Hepatocyte (in vitro differentiated cells): ENCODE results near the gene LMX1B. TPM values are rescaled to one million over a fixed set of nuclear protein-coding genes. Genes with fewer than 3 reads are reported as not detected.

Experiments used
- DNase-seq: peaks from one replicate; pipeline ENCODE4 v3.0.0-alpha.2; 2016; ENCODE audit warnings: low spot score
- H2AFZ ChIP-seq: fragments of 200-600 bp; sonication (generic); 2 replicates; pipeline ENCODE4 v1.6.0; 2016; ENCODE audit warnings: antibody characterized with exemption, mild to moderate bottlenecking
- H3K27ac ChIP-seq: fragments of 200-600 bp; sonication (generic); 2 replicates; pipeline ENCODE4 v1.5.1; 2016; ENCODE audit warnings: mild to moderate bottlenecking
- H3K27me3 ChIP-seq: fragments of 200-600 bp; sonication (generic); 2 replicates; pipeline ENCODE4 v1.6.1; 2016
- H3K36me3 ChIP-seq: fragments of 200-600 bp; sonication (generic); replicated peaks from 2 replicates; pipeline ENCODE4 v1.5.1; 2016; ENCODE audit warnings: low read depth; ENCODE audit not compliant: insufficient read depth
- H3K4me1 ChIP-seq: fragments of 200-600 bp; sonication (generic); 2 replicates; pipeline ENCODE4 v1.5.1; 2016; ENCODE audit warnings: mild to moderate bottlenecking, moderate library complexity; ENCODE audit not compliant: insufficient read depth
- H3K4me2 ChIP-seq: fragments of 200-600 bp; sonication (generic); 2 replicates; pipeline ENCODE4 v1.6.0; 2016
- H3K4me3 ChIP-seq: fragments of 200-600 bp; sonication (generic); 2 replicates; pipeline ENCODE4 v1.5.1; 2016; ENCODE audit warnings: mild to moderate bottlenecking
- H3K79me2 ChIP-seq: fragments of 200-600 bp; sonication (generic); 2 replicates; pipeline ENCODE4 v1.6.0; 2017; ENCODE audit warnings: mild to moderate bottlenecking
- H3K9me2 ChIP-seq: fragments of 200-600 bp; sonication (generic); replicated peaks from 2 replicates; pipeline ENCODE4 v1.6.0; 2017; ENCODE audit warnings: mild to moderate bottlenecking; ENCODE audit not compliant: insufficient read depth
- H3K9me3 ChIP-seq: fragments of 200-600 bp; sonication (generic); 2 replicates; pipeline ENCODE4 v1.5.1; 2016; ENCODE audit warnings: low read depth, mild to moderate bottlenecking
- H4K20me1 ChIP-seq: fragments of 200-600 bp; sonication (generic); 2 replicates; pipeline ENCODE4 v1.6.0; 2016; ENCODE audit warnings: mild to moderate bottlenecking; ENCODE audit not compliant: insufficient read depth, poor library complexity, severe bottlenecking
- CTCF ChIP-seq: fragments of 200-600 bp; sonication (generic); IDR thresholded peaks from 2 replicates; pipeline ENCODE4 v1.5.1; 2016; ENCODE audit warnings: antibody characterized with exemption, mild to moderate bottlenecking; ENCODE audit not compliant: poor library complexity
- EZH2 ChIP-seq: fragments of 200-600 bp; sonication (generic); IDR thresholded peaks from 2 replicates; pipeline ENCODE4 v1.6.1; 2016; ENCODE audit warnings: antibody characterized with exemption, mild to moderate bottlenecking, borderline replicate concordance
- EZH2phosphoT487 ChIP-seq: fragments of 200-600 bp; sonication (generic); IDR thresholded peaks from one replicate; pipeline ENCODE4 v1.6.1; 2018; ENCODE audit warnings: antibody characterized with exemption, mild to moderate bottlenecking, low read depth, moderate library complexity; ENCODE audit not compliant: unreplicated experiment, severe bottlenecking
- WGBS: methylation state at CpG from one replicate; pipeline ENCODE4 v1.1.6; 2016; ENCODE audit warnings: low lambda C conversion rate; ENCODE audit errors: missing lambda C conversion rate; 5-methylcytosine and 5-hydroxymethylcytosine counted together
- polyA plus RNA-seq: library from polyadenylated mRNA; unstranded; fragments of >200 nt; fragmentation: Nextera tagmentation; extraction: Ambion mirVana; gene quantifications from 2 replicates; pipeline ENCODE4 v1.2.1, GENCODE V29; 2016
- total RNA-seq: library from RNA; depleted of rRNA; stranded (reverse); fragments of >200 nt; gene quantifications from 2 replicates; pipeline ENCODE4 v1.2.3, GENCODE V29; 2014

The LMX1B gene
- total and polyA plus RNA-seq, 2 experiments from 2014 or later, result 0.16 TPM; not detected in 1

DNA sequence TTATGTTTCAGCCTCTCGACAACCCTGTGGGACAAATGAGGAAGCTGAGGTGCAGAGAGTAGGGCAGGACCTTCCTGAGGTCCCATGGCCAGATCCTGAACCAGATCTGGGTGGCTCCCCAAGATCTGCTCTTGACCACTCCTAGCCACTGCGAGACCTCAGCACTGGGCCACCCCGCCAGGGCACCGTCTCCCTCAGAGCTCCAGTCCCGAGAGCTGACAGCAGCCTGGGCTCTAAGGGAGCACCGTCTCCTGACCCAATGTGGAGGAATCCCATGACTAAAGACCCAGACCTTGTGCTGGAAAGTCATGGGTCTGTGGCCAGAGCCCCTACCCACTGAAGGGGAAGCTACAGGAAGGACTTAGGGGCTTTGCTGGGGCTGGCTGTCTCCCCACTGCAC is 4.5 kb upstream of the LMX1B start:
- 95% methylated on average over 6 of the region's 6 CpGs for WGBS
- peaks cover 16% of the 10 kb centered on the region for H3K4me1 ChIP-seq
- H3K27ac ChIP-seq, result no peak overlapping the region
- peaks cover 68% of the 10 kb centered on the region for H3K27me3 ChIP-seq
- no peaks in the 10 kb centered on the region for H3K79me2 ChIP-seq
- no peaks in the 10 kb centered on the region for H3K9me2 ChIP-seq
- no peaks in the 10 kb centered on the region for H4K20me1 ChIP-seq
- no peak overlapping the region for H2AFZ ChIP-seq
- H3K4me3 ChIP-seq, result no peak overlapping the region
- DNase-seq, result no peak
- TF ChIP-seq CTCF (no peak), EZH2 (no peak), EZH2phosphoT487 (no peak)
- H3K4me2 ChIP-seq, result no peak overlapping the region
- H3K36me3 ChIP-seq, result no peaks in the 10 kb centered on the region
- no peaks in the 10 kb centered on the region for H3K9me3 ChIP-seq

GRCh38 chr9:126609711-126610388 is 3.9 kb upstream of the LMX1B start:
- WGBS, result 53% methylated on average over 23 of the region's 23 CpGs
- no peaks in the 10 kb centered on the region for H3K79me2 ChIP-seq
- no peak overlapping the region for H3K4me3 ChIP-seq
- H4K20me1 ChIP-seq, result no peaks in the 10 kb centered on the region
- no peaks in the 10 kb centered on the region for H3K9me2 ChIP-seq
- TF ChIP-seq EZH2phosphoT487 (peak; percentile 12), EZH2 (no peak), CTCF (no peak)
- H3K27ac ChIP-seq, result no peak overlapping the region
- peak overlapping the region; percentile 73 for H3K4me2 ChIP-seq
- H3K36me3 ChIP-seq, result no peaks in the 10 kb centered on the region
- H3K4me1 ChIP-seq, result peaks cover 16% of the 10 kb centered on the region
- DNase-seq, result no peak
- peaks cover 74% of the 10 kb centered on the region for H3K27me3 ChIP-seq
- no peak overlapping the region for H2AFZ ChIP-seq
- H3K9me3 ChIP-seq, result no peaks in the 10 kb centered on the region

GRCh38 chr9:126611193-126611591 is 2.5 kb upstream of the LMX1B start:
- no peak overlapping the region for H2AFZ ChIP-seq
- no peak overlapping the region for H3K4me3 ChIP-seq
- H3K4me2 ChIP-seq, result peak overlapping the region; percentile 73
- no peak overlapping the region for H3K27ac ChIP-seq
- no peaks in the 10 kb centered on the region for H3K79me2 ChIP-seq
- H3K36me3 ChIP-seq, result no peaks in the 10 kb centered on the region
- DNase-seq, result no peak
- peaks cover 86% of the 10 kb centered on the region for H3K27me3 ChIP-seq
- H3K9me3 ChIP-seq, result no peaks in the 10 kb centered on the region
- H4K20me1 ChIP-seq, result no peaks in the 10 kb centered on the region
- WGBS, result 7% methylated on average over 25 of the region's 25 CpGs
- H3K4me1 ChIP-seq, result peaks cover 21% of the 10 kb centered on the region
- no peaks in the 10 kb centered on the region for H3K9me2 ChIP-seq
- TF ChIP-seq EZH2 (no peak), CTCF (no peak), EZH2phosphoT487 (no peak)
